ENCODE measurements around the gene TNNT2.

TNNT2 gene

GRCh38 chr1:201401700-201402099, 24.2 kb upstream of the TNNT2 start:
- DNase-seq = no peak

DNA sequence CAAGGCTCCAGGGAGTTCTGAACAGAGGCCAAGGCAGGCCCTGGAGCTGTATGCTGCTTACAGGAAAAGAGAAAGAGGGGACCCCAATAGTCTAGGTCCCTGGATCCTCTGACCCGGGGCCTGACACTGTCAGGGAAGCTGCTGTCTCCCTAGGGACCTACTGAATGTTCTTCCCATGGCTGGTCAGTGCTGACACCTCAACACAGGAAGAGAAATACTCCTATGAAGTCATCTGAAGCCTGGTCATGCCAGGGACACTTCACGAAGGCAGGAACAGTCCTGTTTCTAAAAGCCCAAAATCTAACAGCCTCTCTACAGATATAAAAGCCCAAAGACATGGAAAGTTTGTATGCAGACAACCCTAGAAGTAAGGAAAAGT, 23.4 kb upstream of the TNNT2 start:
- no peak for DNase-seq

GRCh38 chr1:201400212-201400851, 22.9 kb upstream of the TNNT2 start:
- no peak for DNase-seq

- DNase-seq = no peak
Observed at GRCh38 chr1:201399352-201400126, 22.1 kb upstream of the TNNT2 start.

- DNase-seq = no peak
Observed at GRCh38 chr1:201399018-201399351, 21.5 kb upstream of the TNNT2 start, which contains the start of gene LAD1. LAD1 (minus strand) TSS chr1:201399324; CDS start chr1:201399306, 18 bp downstream.

DNA sequence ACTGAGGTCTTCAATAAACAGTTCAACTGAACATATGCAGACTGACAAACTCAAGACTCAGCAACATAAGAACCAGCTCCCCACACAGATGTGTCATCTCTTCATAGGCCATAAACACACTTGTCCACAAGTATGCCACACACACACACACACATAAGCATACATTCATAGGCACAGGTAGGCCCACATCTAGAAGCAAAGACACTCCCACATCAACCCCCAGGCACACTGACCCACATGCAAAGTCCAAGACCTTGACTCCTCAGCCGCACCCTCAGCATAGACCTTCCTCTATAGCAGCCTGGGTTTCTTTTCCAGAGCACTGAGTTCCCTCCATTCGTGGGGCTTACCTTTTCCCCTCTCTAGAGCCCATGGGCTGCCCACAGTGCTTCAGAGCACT, 20.2 kb upstream of the TNNT2 start:
- no peak for DNase-seq

DNA sequence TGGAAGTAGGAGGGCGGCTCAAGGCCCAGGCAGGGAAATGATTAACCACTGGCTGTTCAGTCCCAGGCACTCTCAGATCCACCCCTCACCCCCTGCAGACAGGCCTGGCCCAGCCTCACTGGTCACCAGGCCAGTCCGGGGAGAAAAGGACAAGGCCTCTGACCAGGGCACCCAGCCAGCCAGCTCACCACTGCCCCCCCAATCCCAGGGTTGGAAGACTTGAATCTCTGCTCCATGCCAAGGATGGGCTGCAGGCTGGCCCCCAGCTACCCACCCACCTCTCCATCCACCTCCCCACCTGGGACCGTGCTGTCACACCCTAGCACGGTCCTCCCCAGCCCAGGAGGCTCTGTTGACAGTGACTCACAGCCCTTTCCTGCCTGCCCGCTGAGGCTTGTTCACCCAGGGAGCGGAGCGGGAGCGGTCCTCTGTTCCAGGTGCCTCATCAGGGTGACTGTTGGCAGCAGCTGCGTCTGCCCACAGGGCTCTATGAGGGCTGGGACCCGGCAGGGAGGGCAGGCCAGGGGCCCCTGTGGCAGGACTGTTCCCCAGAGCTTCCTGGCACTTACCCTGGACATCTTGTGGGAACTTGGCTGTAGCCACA, 19.5 kb upstream of the TNNT2 start:
- DNase-seq = no peak

- DNase-seq = no peak
Observed at GRCh38 chr1:201395936-201396335, 18.5 kb upstream of the TNNT2 start.

- DNase-seq = no peak
Observed at GRCh38 chr1:201394591-201394990, 17.1 kb upstream of the TNNT2 start.

- DNase-seq = no peak
Observed at GRCh38 chr1:201393076-201393475, 15.6 kb upstream of the TNNT2 start.

- DNase-seq = no peak
Observed at GRCh38 chr1:201391651-201392511, 14.4 kb upstream of the TNNT2 start.

GRCh38 chr1:201391225-201391624, 13.7 kb upstream of the TNNT2 start:
- no peak for DNase-seq

DNA sequence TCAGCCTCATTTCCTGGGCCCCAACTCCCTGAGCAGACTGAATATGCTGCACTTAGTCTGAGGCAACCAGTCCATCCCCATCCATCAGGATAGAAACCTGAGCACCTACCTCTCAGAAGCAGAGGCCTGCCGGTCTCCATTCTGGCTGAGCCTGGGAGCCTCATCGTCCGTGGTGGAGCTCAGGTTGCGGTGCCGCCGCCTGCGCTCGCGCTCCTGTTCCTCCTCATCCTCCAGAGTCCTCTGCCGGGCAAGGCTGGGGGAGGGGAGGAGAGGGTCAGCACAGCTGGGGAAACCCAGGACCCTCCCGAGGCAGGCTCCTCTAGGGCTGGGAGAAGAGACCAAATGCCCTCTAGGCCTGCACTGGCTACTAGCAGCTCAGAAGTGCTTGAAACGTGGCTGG, 11.6 kb upstream of the TNNT2 start:
- no peak for DNase-seq

DNA sequence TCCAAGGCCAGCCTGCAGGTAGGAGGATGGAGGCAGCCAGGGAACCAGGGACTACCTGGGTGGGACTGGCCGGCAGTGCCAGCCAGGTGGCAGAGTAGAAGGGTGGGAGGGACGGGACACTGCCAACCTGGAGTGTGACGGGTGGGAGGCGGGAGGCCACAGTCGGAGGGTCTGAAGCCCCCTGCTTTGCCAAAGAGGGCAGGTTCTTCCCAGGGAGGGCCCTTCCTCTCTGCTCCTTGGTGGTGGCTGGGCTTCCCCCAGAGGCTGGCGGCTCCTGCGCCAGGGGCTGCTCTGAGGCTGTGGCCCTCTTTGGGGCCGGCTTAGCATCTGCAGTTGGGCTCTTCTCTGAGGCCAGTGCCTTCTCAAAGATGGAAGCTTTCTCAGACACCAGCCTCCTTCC, 8.7 kb upstream of the TNNT2 start:
- no peak for DNase-seq

GRCh38 chr1:201385299-201385891, 7.9 kb upstream of the TNNT2 start:
- DNase-seq = no peak

DNA sequence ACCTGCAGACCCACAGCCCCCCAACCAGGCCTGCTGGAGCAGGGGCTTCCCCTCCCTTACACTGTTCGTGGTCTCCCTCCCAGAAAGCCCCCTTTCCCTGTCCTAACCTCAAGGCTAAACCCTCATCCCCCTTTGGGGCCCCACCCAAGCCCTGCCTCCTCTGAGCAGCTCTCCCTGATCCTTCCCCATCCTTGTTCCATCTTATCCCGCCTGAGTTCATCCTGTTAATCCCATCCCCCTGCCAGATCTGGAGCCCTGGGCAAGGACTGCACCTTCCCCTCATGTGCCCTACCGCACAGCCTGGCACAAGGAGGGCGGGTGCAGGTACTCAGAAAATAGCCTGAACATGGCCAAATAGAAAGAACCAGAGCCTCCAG, 6.9 kb upstream of the TNNT2 start:
- DNase-seq = no peak

GRCh38 chr1:201383647-201384405, 6.3 kb upstream of the TNNT2 start:
- DNase-seq = peak; percentile 70

DNA sequence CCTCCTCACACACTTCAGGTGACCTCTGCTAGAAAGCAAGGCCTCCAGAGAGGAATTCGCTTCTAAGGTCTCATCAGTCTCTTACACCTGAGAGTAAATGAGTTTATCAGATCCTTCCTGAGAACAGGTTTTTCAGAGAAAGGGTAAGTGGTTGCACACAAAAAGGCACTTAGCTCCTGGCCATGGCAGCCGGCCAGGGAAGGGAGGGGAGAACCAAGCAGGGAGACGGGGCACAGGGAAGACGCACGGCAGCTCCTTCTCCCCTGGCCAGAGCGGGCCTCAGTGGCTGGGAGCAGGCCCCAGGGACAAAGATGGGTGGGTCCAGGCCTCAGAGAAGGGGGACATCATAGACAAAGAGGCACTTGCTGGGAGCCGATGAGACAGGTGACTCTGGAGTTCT, 3.6 kb upstream of the TNNT2 start:
- DNase-seq = no peak

DNA sequence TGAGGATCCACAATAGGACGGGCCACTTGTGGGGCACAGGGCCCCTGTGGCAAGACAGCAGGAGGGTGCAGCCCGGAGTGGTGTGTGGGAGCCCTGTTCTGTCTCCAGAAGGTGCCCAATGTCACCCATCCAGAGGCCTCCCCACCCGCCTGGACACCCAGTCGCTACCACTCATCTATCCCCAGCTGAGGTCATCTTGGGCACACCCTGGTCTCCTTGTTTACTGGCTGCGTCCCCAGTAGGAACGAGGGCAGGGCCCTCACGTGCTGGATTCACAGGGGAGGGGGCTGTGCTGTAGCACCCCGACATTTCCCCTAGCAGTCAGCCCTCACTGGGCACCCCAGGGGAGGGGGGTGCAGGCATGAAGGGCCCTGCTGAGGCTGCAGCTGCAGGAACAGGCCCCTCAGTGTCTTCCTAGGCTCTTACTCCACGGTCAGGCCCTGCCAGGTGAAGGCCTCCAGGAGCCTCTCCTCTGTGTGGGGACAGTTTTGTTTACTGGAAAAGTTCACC, 2.3 kb upstream of the TNNT2 start:
- DNase-seq = no peak

DNA sequence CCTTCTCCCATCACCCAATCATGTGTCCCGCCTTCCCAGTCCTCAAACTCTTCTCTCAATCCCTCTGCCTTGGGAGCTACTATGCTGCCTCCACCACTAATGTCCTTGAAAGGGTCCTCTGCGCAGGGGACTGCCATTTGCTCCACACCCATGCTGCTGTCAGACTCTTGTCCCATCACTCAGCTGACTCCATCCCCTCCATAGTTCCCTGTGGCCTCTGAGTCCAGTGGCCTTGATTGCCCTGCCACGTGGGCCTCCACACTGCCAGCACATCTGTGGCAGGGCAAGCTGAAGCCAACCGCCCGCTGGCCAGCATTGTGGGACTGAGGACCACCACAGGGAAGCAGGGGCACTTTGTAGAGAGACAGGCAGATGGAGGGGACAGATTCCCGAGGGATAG, 1.3 kb upstream of the TNNT2 start:
- DNase-seq = no peak

- peak; percentile 55 for DNase-seq
Observed at GRCh38 chr1:201376464-201377374, 761 bp downstream of the TNNT2 start.
